HepG2 (cell line): ENCODE results near the gene UGP2. TPM values are rescaled to one million over a fixed set of nuclear protein-coding genes. Genes with fewer than 3 reads are reported as not detected.

Source experiments
- AGO2 ChIP-seq: fragments of 200-400 bp; formaldehyde crosslinking; optimal IDR thresholded peaks from 2 replicates; pipeline ENCODE3; 2017; ENCODE audit warnings: mild to moderate bottlenecking, low read depth, low read length, moderate library complexity
- CEBPB ChIP-seq: IDR thresholded peaks from 2 replicates; pipeline ENCODE4 v1.6.1; 2011; ENCODE audit warnings: low read depth, low read length, improper control_type of control experiment, borderline replicate concordance
- GATAD2A ChIP-seq: IDR thresholded peaks from 2 replicates; pipeline ENCODE4 v1.6.1; 2016
- HMG20B ChIP-seq: conservative IDR thresholded peaks from 2 replicates; pipeline ENCODE4 v1.6.1; 2016; ENCODE audit warnings: missing genetic modification reagents, missing compliant biosample characterization
- KDM4B ChIP-seq: sonication (generic); formaldehyde crosslinking; IDR thresholded peaks from 2 replicates; pipeline ENCODE4 v1.4.0; 2020; ENCODE audit warnings: missing genetic modification reagents
- LCORL ChIP-seq, 2 experiments: fragments of 450-650 bp in 1 of 2; sonication (generic) in 1 of 2; formaldehyde crosslinking in 1 of 2; IDR thresholded peaks; 2 replicates each; pipeline versions ENCODE4 v1.5.0 to v1.6.1; 2017 to 2020; ENCODE audit warnings: antibody characterized with exemption in 1 of 2, missing genetic modification reagents in 1 of 2
- MIXL1 ChIP-seq: IDR thresholded peaks from 2 replicates; pipeline ENCODE4 v1.6.1; 2016
- NRL ChIP-seq: sonication (generic); formaldehyde crosslinking; IDR thresholded peaks from 2 replicates; pipeline ENCODE4 v1.5.0; 2020; ENCODE audit warnings: missing genetic modification reagents, mild to moderate bottlenecking, moderate library complexity, borderline replicate concordance
- ONECUT2 ChIP-seq: sonication (generic); formaldehyde crosslinking; IDR thresholded peaks from 2 replicates; pipeline ENCODE4 v1.4.0; 2020; ENCODE audit warnings: missing genetic modification reagents
- PCBP2 ChIP-seq: fragments of 200-400 bp; formaldehyde crosslinking; optimal IDR thresholded peaks from 2 replicates; pipeline ENCODE3; 2018; ENCODE audit warnings: low read length, low read depth; ENCODE audit not compliant: poor library complexity, severe bottlenecking
- SALL1 ChIP-seq: sonication (generic); formaldehyde crosslinking; IDR thresholded peaks from 2 replicates; pipeline ENCODE4 v1.8.0; 2022; ENCODE audit warnings: mild to moderate bottlenecking, missing genetic modification reagents
- SMYD3 ChIP-seq: sonication (generic); formaldehyde crosslinking; IDR thresholded peaks from 2 replicates; pipeline ENCODE4 v1.8.1; 2023; ENCODE audit warnings: mild to moderate bottlenecking, missing genetic modification reagents
- THAP11 ChIP-seq: IDR thresholded peaks from 2 replicates; pipeline ENCODE4 v1.6.1; 2016; ENCODE audit warnings: missing biosample characterization, missing genetic modification reagents
- ZFP36 ChIP-seq: fragments of 150-350 bp; IDR thresholded peaks from 2 replicates; pipeline ENCODE4 v1.6.1; 2018; ENCODE audit warnings: borderline replicate concordance, low read length, low read depth; ENCODE audit not compliant: partially characterized antibody
- ZNF274 ChIP-seq: sonication (generic); formaldehyde crosslinking; IDR thresholded peaks from 2 replicates; pipeline ENCODE4 v1.5.1; 2020; ENCODE audit warnings: mild to moderate bottlenecking, missing genetic modification reagents
- ZNF660 ChIP-seq: sonication (generic); formaldehyde crosslinking; IDR thresholded peaks from 2 replicates; pipeline ENCODE4 v1.5.1; 2020; ENCODE audit warnings: mild to moderate bottlenecking, low read depth, missing genetic modification reagents, borderline replicate concordance
- ZNF674 ChIP-seq: sonication (generic); formaldehyde crosslinking; IDR thresholded peaks from 2 replicates; pipeline ENCODE4 v1.5.0; 2020; ENCODE audit warnings: low read depth, mild to moderate bottlenecking, missing genetic modification reagents
- ZNF775 ChIP-seq: sonication (generic); formaldehyde crosslinking; IDR thresholded peaks from 2 replicates; pipeline ENCODE4 v1.4.0; 2020; ENCODE audit warnings: missing genetic modification reagents, mild to moderate bottlenecking, moderate library complexity, borderline replicate concordance
- polyA plus RNA-seq, 8 experiments: library from polyadenylated mRNA; depleted of rRNA in 3 of 8; stranded (reverse) in 7 of 8; unstranded in 1 of 8; fragments of >200 nt; fragmentation: Illumina TruSeq in 4 of 8; extraction: Trizol in 4 of 8; gene quantifications; 2 replicates each; pipeline versions ENCODE4 v1.2.1 to v1.2.3, GENCODE V29; 2011 to 2016; ENCODE audit warnings: low read depth in 4 of 8, missing spikeins in 1 of 8, mixed read lengths in 1 of 8; ENCODE audit not compliant: insufficient read depth in 1 of 8
- total RNA-seq, 5 experiments: library from RNA; depleted of rRNA; stranded (reverse); fragments of >200 nt; fragmentation: Illumina TruSeq; extraction: Trizol; gene quantifications; 2 replicates each; pipeline ENCODE4 v1.2.3, GENCODE V29; 2016; ENCODE audit warnings: low read depth in 1 of 5
- TF ChIP-seq, protein P1 (sequence below): sonication (generic); formaldehyde crosslinking; IDR thresholded peaks from 2 replicates; pipeline ENCODE4 v1.5.0; 2020; ENCODE audit warnings: mild to moderate bottlenecking, missing genetic modification reagents
- TF ChIP-seq, protein P2 (sequence below): sonication (generic); formaldehyde crosslinking; IDR thresholded peaks from 2 replicates; pipeline ENCODE4 v1.4.0; 2020; ENCODE audit warnings: missing genetic modification reagents, mild to moderate bottlenecking, borderline replicate concordance
- TF ChIP-seq, protein P3 (sequence below): sonication (generic); formaldehyde crosslinking; IDR thresholded peaks from 2 replicates; pipeline ENCODE4 v1.5.0; 2020; ENCODE audit warnings: missing genetic modification reagents
- TF ChIP-seq, protein P4 (sequence below): fragments of 450-650 bp; IDR thresholded peaks from 2 replicates; pipeline ENCODE4 v1.6.1; 2017
- TF ChIP-seq, protein P5 (sequence below): sonication (generic); formaldehyde crosslinking; IDR thresholded peaks from 2 replicates; pipeline ENCODE4 v1.4.0; 2020; ENCODE audit warnings: mild to moderate bottlenecking, missing genetic modification reagents

The UGP2 gene
- total and polyA plus RNA-seq, 2 of the 13 experiments (the other 11 are each of a cell fraction or from before 2014, with no cell fraction given): 96.0 to 134 TPM

DNA sequence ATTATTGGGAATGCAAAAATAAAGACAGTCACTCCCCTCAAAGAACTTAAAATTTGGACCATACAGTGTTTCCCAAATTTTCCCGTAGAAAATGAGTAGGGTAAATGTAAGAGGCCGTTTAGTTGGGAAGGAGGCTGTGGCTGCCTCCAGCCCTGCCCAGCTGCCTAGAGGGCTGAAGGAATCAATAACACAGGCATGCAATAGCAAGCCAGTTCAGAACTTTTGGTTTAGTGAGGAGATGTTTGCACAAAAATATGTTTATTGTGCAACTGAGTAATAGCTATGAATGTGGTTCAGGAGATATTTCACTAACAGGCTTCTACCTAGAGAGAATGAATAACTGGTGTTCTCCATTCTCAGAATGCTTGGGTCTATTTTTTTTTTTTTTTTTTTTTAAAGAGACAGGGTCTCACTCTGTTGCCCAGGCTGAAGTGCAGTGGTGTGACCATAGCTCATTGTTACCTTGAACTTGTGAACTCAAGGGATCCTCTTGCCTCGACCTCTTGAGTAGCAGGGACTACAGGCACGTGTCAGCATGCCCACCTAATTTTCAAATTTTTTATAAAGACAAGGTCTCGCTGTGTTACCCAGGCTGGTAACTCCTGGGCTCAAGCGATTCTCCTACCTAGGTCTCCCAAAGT lies 23.6 kb downstream of the UGP2 start (continued):
- TF ChIP-seq, protein P1, sequence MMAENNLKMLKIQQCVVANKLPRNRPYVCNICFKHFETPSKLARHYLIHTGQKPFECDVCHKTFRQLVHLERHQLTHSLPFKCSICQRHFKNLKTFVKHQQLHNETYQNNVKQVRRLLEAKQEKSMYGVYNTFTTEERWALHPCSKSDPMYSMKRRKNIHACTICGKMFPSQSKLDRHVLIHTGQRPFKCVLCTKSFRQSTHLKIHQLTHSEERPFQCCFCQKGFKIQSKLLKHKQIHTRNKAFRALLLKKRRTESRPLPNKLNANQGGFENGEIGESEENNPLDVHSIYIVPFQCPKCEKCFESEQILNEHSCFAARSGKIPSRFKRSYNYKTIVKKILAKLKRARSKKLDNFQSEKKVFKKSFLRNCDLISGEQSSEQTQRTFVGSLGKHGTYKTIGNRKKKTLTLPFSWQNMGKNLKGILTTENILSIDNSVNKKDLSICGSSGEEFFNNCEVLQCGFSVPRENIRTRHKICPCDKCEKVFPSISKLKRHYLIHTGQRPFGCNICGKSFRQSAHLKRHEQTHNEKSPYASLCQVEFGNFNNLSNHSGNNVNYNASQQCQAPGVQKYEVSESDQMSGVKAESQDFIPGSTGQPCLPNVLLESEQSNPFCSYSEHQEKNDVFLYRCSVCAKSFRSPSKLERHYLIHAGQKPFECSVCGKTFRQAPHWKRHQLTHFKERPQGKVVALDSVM: peak; percentile 49; the same call in 1 of the 2 replicates
- TF ChIP-seq PCBP2 (no peak), ZNF274 (no peak), NRL (no peak), KDM4B (CRISPR knock-in tag) (no peak), THAP11 (CRISPR knock-in tag) (no peak), CEBPB (peak; percentile 72; the same call in 1 of the 2 replicates), ZNF775 (CRISPR knock-in tag) (no peak), SALL1 (CRISPR knock-in tag) (peak; percentile 18; the same call in 1 of the 2 replicates), AGO2 (no peak), HMG20B (CRISPR knock-in tag) (no peak), ZNF674 (CRISPR knock-in tag) (no peak), MIXL1 (no peak), ZNF660 (no peak), ZFP36 (no peak), GATAD2A (0 out of 2 replicates have a peak, but pooled peaks have one; percentile 16), LCORL (IDR thresholded peaks at IDR 0.05) (no peak), LCORL (CRISPR knock-in tag; IDR thresholded peaks at IDR 0.05) (no peak), SMYD3 (CRISPR knock-in tag) (no peak), ONECUT2 (CRISPR knock-in tag) (peak; percentile 39; the same call in 1 of the 2 replicates)
- TF ChIP-seq, protein P2, sequence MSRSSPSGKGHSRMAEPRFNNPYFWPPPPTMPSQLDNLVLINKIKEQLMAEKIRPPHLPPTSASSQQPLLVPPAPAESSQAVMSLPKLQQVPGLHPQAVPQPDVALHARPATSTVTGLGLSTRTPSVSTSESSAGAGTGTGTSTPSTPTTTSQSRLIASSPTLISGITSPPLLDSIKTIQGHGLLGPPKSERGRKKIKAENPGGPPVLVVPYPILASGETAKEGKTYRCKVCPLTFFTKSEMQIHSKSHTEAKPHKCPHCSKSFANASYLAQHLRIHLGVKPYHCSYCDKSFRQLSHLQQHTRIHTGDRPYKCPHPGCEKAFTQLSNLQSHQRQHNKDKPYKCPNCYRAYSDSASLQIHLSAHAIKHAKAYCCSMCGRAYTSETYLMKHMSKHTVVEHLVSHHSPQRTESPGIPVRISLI (CRISPR knock-in tag): 0 out of 2 replicates have a peak, but pooled peaks have one; percentile 33
- TF ChIP-seq, protein P3, sequence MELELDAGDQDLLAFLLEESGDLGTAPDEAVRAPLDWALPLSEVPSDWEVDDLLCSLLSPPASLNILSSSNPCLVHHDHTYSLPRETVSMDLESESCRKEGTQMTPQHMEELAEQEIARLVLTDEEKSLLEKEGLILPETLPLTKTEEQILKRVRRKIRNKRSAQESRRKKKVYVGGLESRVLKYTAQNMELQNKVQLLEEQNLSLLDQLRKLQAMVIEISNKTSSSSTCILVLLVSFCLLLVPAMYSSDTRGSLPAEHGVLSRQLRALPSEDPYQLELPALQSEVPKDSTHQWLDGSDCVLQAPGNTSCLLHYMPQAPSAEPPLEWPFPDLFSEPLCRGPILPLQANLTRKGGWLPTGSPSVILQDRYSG (CRISPR knock-in tag): no peak
- TF ChIP-seq, protein P4, sequence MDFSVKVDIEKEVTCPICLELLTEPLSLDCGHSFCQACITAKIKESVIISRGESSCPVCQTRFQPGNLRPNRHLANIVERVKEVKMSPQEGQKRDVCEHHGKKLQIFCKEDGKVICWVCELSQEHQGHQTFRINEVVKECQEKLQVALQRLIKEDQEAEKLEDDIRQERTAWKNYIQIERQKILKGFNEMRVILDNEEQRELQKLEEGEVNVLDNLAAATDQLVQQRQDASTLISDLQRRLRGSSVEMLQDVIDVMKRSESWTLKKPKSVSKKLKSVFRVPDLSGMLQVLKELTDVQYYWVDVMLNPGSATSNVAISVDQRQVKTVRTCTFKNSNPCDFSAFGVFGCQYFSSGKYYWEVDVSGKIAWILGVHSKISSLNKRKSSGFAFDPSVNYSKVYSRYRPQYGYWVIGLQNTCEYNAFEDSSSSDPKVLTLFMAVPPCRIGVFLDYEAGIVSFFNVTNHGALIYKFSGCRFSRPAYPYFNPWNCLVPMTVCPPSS: no peak
- TF ChIP-seq, protein P5, sequence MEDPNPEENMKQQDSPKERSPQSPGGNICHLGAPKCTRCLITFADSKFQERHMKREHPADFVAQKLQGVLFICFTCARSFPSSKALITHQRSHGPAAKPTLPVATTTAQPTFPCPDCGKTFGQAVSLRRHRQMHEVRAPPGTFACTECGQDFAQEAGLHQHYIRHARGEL: no peak
